Stimulated activated CD4-positive, alpha-beta T cell treated with anti-CD3 and anti-CD28 coated beads, TNF-alpha, amount 100 ng/mL, for 48 hours (primary cell): ENCODE results near the gene KLHL29.
A peak's percentile ranks its signal among the peaks of the same experiment; 100 is the strongest.
"Not testable (repeated sequence)": the region's sequence is repeated elsewhere in the genome, so short reads cannot be mapped to it uniquely, and the experiment has no call there.

Experiments used
- DNase-seq, 3 donors: peaks; one replicate each; pipeline ENCODE4 v3.0.0-alpha.2; 2020; ENCODE audit warnings: low read depth in 3 of 3

The KLHL29 gene

DNA sequence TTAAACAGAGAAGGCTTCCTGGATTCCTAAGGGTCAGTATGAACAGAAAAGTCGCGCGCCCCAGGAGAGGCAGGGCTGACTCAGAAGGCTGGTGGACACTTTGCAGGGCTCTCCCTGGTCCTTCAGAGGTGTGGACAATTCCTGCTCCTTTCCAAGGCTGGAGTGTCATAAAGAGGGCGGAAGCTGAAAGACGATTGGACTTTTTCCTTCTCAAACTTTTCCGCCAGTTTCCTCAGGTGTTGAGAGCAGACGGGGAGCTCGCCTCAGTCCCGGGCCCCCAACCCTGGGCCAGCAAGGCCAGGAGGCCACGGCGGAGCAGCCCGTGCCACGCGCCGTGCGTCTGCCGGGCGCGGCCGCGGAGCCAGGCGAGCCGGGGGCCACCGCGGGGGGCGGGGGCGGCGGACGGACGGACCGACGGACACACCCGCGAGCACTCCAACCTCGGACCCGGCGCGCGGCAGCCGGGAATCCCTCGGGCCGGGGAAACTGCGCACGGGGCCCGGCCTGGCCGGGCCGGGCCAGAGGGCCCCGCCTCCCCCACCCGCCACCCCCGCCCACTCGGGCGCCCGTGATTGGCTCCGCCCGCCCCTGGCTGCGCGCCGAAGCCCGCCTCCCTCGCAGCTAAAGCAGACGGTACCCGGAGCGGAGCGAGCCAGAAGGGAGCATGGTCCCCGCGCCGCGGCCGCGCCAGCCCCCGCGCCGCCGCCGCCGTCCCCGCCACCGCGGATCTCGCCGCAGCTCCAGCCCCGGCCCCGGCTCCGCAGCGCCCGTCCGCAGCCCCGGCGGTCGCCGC, at the start of gene KLHL29:
Gene KLHL29, plus strand, starts transcription at position 629 of the 793 bp plus-strand sequence. CDS start 177,018 bp downstream, outside the sequence.
- peak; percentile 44 to 59 (median 56) for DNase-seq

GRCh38 chr2:23335550-23335949, 49.4 kb upstream of the KLHL29 start:
- DNase-seq = no peak

DNA sequence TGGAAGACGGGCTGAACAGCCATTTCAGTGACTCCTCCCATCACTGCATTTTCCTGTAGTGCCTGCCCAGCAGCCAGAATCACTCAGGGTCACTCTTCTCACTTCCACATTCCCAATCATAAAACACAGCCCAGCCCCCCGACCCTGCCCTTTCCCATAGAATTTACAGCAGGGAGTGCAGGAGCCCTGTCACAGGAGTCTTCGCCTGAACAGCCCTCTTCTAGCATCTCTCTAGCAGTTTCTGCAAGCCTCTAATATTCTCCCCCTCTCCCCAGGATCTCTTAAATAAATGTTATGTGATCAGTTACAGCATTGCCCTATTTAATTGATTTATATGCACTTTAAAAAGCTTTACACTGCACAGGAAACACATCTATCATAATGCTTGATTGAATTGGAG, 42.9 kb upstream of the KLHL29 start:
- DNase-seq = no peak

DNA sequence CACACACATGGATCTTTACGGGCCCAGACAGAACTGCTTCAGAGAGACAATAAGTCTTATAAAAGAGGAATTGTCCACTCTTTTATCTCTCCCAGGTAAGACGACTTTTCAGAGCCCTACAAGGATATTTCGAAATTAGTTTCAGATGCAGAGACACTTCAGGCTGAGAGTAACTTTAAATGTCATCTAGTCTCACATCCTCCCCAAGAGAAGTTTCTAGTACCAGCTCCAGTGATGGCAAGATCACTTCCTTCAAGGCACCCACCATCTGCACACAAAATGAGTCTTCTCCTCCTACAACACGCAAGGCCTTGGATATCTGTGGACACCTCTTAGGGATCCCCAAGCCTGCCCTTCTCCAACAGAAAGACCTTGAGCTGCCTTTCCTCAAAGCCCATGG, 39.0 kb upstream of the KLHL29 start:
- no peak for DNase-seq

DNA sequence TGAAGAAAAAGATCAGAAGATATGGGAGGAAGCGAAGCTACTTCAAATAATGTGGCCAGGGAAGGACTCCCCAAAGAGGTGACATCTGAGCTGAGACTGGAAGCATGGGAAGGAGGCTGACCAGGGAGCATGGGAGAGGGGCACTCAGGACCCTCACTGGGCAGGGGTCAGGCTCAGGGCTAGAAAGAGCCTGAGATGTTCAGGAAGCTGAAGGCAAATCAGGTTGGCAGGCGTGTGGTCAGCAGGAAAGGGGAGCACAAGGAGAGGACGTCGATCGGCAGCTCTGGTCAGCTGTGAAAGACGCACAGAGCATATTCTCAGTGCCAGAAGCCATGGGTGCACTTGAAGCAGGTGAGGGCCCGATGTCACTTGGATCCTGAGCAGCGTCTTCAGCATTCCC, 38.2 kb upstream of the KLHL29 start:
- DNase-seq = no peak

DNA sequence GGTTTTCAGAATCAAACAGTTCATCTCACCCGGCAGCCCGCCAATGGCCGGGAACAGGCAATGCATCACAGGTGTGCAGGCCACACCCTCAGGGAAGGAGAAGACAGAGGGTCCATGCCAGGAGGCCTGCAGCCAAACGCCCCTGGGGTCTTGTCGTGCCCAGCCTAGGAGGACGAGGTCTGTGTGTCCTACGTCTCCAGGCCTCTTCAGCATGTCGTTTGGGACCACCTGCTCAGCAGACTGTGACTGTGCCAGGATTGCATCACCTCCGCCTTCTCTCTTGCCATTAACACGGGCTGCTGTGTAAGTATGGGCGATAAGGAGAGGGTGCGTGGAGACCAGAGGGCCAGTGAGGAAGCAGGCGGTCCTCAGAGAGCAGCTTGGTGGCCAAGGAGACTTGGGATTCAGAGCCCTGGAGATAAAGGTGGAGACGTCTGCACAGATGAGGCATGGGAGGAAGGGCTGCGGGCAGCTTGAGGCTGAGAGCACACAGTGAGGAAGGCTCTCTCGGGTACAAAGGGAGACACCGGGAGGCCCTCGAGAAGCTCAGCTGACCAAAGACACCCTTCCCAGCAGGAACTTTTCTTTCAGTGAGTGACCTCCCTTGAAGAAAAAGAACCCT, 37.4 kb upstream of the KLHL29 start:
- no peak for DNase-seq

DNA sequence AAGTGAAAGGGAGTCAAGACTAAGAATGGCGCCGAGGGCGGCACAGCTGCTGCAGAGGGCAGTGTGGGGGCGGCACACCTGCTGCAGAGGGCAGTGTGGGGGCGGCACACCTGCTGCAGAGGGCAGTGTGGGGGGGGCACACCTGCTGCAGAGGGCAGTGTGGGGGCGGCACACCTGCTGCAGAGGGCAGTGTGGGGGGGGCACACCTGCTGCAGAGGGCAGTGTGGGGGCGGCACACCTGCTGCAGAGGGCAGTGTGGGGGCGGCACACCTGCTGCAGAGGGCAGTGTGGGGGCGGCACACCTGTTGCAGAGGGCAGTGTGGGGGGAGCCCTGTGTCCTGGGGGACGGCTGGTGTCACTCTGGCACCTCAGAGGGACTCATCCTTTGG, 36.9 kb upstream of the KLHL29 start:
- DNase-seq = not testable (repeated sequence)

DNA sequence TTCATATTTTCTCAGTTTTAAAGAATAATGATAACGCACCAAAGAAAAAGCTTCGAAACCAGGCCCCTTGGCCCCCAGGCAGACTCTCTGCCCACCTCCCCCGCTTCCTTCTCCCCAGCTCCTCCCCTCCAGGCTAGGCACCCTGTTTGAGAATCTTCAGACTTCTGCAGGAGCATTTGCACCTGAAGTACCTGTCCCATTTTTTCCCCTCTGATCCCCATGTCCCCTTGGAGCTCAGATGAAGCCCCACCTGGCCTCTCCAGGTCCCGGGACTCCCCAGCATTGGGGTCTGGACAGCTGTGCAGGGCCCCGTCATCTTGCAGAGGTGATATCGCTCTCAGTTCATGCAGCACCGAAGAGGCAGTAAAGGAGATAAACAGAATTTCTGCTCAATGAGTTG, 35.5 kb upstream of the KLHL29 start:
- no peak for DNase-seq

DNA sequence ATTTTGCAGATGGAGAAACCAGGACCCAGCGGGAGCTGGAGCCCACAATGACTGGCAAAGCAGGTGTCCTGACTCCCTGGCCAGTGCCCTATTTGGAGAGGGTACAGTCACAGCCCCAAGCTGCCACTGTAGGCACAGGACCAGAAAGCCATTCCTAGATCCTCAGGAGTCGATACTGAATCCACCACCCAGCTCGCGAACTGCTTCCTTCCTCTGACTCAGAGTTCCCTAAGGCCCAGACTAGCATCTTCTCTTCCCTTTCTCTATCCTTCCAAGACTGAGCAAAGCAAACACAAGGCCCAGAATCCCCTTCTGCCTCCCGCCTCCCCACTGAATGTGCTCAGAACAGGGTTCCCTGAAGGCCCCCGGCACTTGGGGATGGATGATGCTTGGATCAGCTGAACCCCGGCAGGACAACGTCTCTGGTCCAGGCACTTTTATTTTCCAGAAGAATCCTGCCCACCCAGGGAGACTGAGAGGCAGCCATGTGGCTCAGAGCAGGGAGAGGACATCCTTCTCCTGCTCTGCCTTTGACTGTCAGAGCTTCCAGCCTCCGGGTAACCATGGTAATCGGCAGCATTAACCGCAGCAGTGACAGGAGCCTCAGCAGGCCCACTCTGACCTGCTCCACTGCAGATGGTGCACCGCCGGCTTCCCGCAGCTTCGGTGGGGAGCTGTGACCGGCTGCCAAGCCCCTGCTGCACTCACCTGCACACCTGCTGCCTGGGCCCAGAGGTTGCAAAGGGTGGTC, 34.8 kb upstream of the KLHL29 start:
- no peak for DNase-seq

DNA sequence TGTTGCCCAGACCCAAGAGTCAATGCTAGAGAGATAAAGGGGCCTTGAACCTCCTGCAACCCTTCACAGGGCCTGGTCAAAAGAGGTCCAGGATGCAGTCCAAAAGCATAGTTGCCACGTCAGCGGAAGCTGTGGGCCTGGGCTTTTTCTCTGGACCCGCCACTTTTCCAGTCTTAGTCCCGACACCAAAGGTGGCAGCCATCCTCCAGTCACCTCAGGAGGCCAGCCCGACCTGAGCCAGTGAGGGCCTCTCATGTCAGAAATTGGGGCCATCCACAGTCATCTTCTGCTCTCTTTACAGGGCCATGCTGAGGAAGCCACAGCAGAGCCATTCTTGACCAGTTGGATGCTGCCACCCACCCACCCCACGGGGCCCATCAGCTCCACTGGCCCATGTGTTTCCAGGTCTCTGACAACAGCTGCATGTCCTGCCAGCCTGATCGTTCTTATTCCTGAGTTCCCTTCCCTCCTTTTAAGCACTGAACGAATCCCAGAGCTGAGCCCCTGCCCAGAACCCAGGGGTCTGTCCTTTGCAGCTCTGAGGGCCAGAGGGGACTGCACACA, 34.1 kb upstream of the KLHL29 start:
- no peak for DNase-seq

DNA sequence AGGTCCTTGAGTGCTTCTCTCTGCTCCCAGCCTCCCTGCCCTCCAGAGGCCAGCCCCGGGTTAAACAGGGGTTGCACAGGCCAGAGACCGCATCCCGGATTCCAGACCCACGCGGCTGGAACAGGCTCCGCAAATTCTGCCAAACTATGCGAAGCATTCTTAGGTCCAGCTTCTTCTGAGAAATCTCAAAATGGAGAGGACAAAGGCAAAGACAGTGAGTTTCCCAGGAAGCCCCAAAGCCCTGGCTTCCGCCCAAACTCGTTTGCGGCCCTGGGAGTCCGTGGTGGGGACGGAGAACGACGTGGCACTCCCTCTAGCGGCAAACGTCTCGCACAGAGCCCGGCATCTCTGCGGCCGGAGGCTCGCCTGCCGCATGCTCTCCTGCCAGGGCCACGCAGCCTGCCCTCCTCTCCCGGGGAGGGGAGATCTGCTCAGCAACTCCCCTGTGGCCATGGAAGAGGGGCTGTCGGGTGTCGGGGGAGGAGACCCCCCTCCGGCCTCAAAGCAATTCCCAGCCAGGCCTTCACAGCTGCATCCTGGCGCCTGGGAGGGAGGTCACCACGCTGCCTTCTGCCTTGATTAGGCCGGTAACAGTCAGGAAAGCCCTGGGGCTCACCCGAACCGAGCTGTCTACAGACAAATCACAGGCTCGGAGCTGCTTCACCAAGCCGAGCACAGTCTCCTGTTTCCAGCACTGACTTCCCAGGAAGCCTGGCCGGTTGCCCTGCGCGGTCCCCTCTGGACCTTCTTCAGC, 33.4 kb upstream of the KLHL29 start:
- DNase-seq = peak; percentile 36 to 59 (median 39)

- DNase-seq = no peak
Measured at GRCh38 chr2:23354554-23354953, 30.4 kb upstream of the KLHL29 start.

GRCh38 chr2:23355001-23355400, 30.0 kb upstream of the KLHL29 start:
- DNase-seq = no peak

GRCh38 chr2:23356711-23357110, 28.3 kb upstream of the KLHL29 start:
- DNase-seq = no peak

- no peak for DNase-seq
Measured at GRCh38 chr2:23359631-23360567, 25.1 kb upstream of the KLHL29 start.

- DNase-seq = no peak
Measured at GRCh38 chr2:23360571-23361125, 24.3 kb upstream of the KLHL29 start.

DNA sequence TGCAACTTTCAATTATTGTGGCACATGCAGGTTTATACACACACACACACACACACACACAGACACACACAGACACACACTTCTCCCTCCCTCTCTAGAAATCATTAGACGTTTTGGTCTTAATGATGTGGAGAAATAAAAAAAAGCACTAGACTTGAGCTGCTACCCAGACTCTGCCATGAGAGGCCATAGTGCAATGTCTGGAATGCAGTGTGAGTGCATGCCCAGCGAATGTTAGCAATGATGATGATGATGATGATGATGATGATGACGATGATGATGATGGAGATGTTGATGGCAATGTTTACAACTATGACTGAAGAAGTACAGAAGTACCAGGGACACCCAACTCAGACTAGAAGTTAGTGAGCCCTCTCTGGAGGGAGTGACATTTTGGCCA, 23.8 kb upstream of the KLHL29 start:
- no peak for DNase-seq

- DNase-seq = no peak
Measured at GRCh38 chr2:23363268-23363667, 21.7 kb upstream of the KLHL29 start.

GRCh38 chr2:23363831-23364230, 21.1 kb upstream of the KLHL29 start:
- no peak for DNase-seq

DNA sequence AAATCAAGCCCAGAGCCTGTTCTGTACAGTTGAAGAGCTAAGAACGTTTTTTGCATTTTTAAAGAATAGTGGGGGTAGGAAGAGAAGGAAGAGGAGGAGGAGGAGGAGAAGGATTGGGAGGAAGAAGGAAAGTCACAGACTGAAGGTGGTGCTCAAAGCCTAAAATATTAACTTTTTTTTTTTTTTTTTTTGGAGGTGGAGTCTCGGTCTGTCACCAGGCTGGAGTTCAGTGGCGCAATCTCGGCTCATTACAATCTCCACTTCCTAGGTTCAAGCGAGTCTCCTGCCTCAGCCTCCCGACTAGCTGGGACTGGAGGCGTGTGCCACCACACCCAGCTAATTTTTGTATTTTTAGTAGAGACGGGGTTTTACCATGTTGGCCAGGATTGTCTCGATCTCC, 18.3 kb upstream of the KLHL29 start:
- no peak for DNase-seq
